Activated naive CD8-positive, alpha-beta T cell treated with anti-CD3 and anti-CD28 coated beads, Interleukin-2, amount 10 ng/mL, durations not matched to agents 7 days and 5 days (primary cell): ENCODE measurements around the gene ARHGAP26. TPM values are rescaled to one million over a fixed set of nuclear protein-coding genes. Genes with fewer than 3 reads are reported as not detected.
A peak's percentile ranks its signal among the peaks of the same experiment; 100 is the strongest.

Experiments used
- ATAC-seq: fragments of 150-1000 bp; cut with Tn5 transposase; one replicate; pipeline ENCODE4 v1.10.0; 2021; ENCODE audit warnings: low read depth, moderate library complexity
- POLR2A ChIA-PET: fragments of 350-600 bp; sonication (Branson Sonifier 250); formaldehyde crosslinking; loops from one replicate; lab custom pipeline; 2021; ENCODE audit warnings: antibody characterized with exemption; lab: Charles Lee
- DNase-seq: peaks from one replicate; pipeline ENCODE4 v3.0.0; 2021
- H3K27ac Mint-ChIP-seq: one replicate; pipeline ENCODE4 v1.8.0; 2022; ENCODE audit warnings: mild to moderate bottlenecking, mixed read lengths
- H3K27me3 Mint-ChIP-seq: one replicate; pipeline ENCODE4 v1.8.0; 2022; ENCODE audit warnings: mild to moderate bottlenecking, moderate library complexity, mixed read lengths
- H3K36me3 Mint-ChIP-seq: one replicate; pipeline ENCODE4 v1.8.0; 2021; ENCODE audit warnings: mild to moderate bottlenecking, mixed read lengths
- H3K4me1 Mint-ChIP-seq: one replicate; pipeline ENCODE4 v1.8.0; 2021; ENCODE audit warnings: mixed read lengths
- H3K4me3 Mint-ChIP-seq: one replicate; pipeline ENCODE4 v1.8.0; 2022; ENCODE audit warnings: mild to moderate bottlenecking, moderate library complexity, mixed read lengths
- H3K9me3 Mint-ChIP-seq: one replicate; pipeline ENCODE4 v1.8.0; 2021; ENCODE audit warnings: mixed read lengths
- total RNA-seq, 2 experiments: library from RNA; stranded (reverse); gene quantifications; one replicate each; pipeline ENCODE4 v1.2.3, GENCODE V29; 2021

Gene ARHGAP26
- total RNA-seq, 2 experiments from 2014 or later: 30.6 to 32.0 TPM

DNA sequence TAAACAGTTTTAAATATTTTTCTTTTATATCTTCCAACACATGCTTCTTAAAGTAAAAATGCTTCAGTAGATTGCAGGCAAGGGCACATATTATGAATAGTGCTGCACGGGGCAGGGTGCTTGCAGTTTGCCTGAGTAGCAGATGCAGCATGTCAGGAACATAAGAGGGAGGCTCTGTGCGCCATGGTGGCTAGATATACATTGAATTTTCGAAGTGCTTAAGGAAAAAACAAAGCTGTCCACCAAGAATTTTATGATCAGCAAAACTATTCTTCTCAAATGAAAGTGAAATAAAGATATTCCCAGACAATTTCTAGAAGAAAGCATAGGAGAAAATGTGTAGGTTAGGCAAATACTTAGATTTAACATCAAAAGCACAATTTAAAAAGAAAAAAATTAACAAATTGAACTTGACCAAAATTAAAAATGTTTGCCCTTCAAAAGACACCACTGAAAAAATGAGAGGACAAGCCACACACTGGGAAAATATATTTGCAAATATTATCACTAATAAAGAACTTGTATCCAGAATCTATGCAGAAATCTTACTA, 420.2 kb downstream of the ARHGAP26 start:
- H3K4me3 Mint-ChIP-seq: no peak overlapping the region
- no peak overlapping the region for H3K27ac Mint-ChIP-seq
- ATAC-seq (no peak), DNase-seq (no peak)
- POLR2A ChIA-PET: no interaction called here
- peaks cover 13% of the 10 kb centered on the region for H3K9me3 Mint-ChIP-seq
- H3K36me3 Mint-ChIP-seq: peaks cover 25% of the 10 kb centered on the region
- peaks cover 4% of the 10 kb centered on the region for H3K4me1 Mint-ChIP-seq
- no peaks in the 10 kb centered on the region for H3K27me3 Mint-ChIP-seq

DNA sequence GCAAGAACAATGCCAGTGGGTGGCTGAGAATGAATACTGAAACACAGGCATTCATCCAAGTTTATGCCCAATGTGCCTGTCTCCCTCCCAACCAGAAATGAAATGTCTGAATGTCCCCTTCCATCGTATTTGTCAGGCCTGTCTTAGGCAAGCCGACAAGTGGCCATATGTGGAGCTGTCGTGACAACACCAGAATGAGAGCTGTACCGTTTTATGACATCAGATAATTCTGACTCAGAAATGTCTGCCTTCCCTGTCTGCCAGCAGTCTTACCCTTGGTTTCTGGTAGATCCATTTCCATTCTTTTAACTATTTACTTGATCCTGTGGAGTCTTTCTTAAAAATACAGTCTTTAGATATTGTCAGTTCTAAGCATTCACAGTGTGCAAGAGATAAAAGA, 421.5 kb downstream of the ARHGAP26 start:
- ATAC-seq (no peak), DNase-seq (no peak)
- Mint-ChIP-seq H3K27ac (no peak overlapping the region), H3K4me3 (no peak overlapping the region), H3K4me1 (peaks cover under 1% of the 10 kb centered on the region), H3K9me3 (peaks cover 13% of the 10 kb centered on the region), H3K27me3 (no peaks in the 10 kb centered on the region), H3K36me3 (peaks cover 25% of the 10 kb centered on the region)
- POLR2A ChIA-PET: no interaction called here

DNA sequence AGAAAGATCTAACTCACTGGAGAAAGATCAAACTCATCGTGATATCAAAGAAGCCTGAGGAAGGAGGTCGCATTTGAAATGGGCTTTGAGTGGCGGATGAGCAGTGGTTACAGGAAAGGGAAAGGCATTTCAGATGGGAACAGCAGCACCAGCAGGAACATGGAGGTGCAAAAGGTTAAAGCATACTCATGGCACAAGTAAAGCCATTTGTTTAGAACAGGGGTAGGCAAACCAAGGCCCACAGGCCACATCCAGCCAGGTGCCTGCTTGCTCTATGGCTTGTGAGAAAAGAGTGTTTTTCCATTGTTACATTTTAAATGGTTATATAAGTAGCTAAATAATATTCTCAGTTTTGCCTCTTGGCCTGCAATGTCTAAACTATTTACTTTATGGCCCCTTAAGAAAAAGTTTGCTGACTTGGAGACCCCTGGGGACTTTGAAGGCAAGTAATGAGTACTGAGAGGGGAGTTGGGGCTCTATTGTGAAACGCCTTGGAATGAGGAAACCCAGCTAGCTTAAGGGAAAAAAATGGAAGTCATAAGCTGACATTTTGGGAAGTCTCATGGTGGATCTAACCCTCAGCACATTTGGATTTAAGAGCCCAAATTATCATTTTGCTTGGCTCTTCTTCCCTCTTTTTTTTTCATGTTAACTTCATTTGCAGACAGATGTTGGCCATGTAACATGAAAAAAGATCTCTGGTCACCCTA, 422.2 kb downstream of the ARHGAP26 start:
- H3K27ac Mint-ChIP-seq: no peak overlapping the region
- H3K36me3 Mint-ChIP-seq: peaks cover 25% of the 10 kb centered on the region
- no peak for ATAC-seq
- DNase-seq: no peak
- H3K9me3 Mint-ChIP-seq: peaks cover 14% of the 10 kb centered on the region
- H3K4me1 Mint-ChIP-seq: peaks cover under 1% of the 10 kb centered on the region
- no peaks in the 10 kb centered on the region for H3K27me3 Mint-ChIP-seq
- H3K4me3 Mint-ChIP-seq: no peak overlapping the region
- POLR2A ChIA-PET: no interaction called here

DNA sequence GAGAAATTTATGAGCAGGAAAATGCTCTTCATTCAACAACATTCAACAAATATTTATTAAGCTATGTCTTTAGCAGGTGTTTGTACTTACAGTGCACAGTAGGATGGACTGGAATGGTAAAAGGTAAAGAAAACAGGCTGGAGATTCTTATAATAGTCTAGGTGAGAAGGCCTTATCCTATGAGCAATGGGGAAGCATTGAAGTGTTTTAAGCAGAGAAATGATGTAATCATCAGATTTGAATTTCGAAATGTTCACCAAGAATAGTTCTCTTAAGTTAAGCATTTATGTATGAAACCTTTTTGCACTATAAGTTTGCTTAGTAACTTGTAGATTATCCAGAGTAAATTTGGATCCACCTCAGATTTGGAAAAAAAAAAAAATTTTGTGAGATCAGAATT, 424.0 kb downstream of the ARHGAP26 start:
- peaks cover 3% of the 10 kb centered on the region for H3K4me1 Mint-ChIP-seq
- POLR2A ChIA-PET: no interaction called here

DNA sequence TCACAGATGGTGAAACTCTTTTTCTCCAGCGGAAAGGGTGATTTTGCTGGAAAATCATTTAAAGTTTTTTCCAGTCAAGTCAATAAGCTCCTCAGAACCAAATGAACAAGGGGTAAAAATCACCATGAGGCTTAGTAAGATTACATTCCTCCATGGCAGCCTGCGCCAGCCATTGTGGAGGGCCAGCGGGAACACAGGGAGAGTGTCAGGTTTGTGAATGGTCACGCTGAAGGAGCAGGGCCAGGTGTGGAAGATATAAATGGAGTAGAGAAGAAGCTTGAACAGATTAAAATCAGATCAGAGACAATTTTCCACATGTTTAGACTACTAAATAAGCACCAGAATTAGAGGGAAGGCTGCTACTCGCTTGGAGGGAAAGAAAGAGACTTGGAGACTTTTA, 424.5 kb downstream of the ARHGAP26 start:
- POLR2A ChIA-PET: no interaction called here
- peaks cover 20% of the 10 kb centered on the region for H3K9me3 Mint-ChIP-seq
- ATAC-seq: no peak
- H3K27ac Mint-ChIP-seq: no peak overlapping the region
- no peaks in the 10 kb centered on the region for H3K27me3 Mint-ChIP-seq
- peaks cover 23% of the 10 kb centered on the region for H3K36me3 Mint-ChIP-seq
- DNase-seq: no peak
- H3K4me1 Mint-ChIP-seq: peaks cover 3% of the 10 kb centered on the region
- H3K4me3 Mint-ChIP-seq: no peak overlapping the region

More for the DNA sequence above, 424.0 kb downstream of the ARHGAP26 start:
- no peak for DNase-seq
- H3K36me3 Mint-ChIP-seq: peaks cover 23% of the 10 kb centered on the region
- no peak for ATAC-seq
- H3K4me3 Mint-ChIP-seq: no peak overlapping the region
- peaks cover 20% of the 10 kb centered on the region for H3K9me3 Mint-ChIP-seq
- H3K27me3 Mint-ChIP-seq: no peaks in the 10 kb centered on the region
- H3K27ac Mint-ChIP-seq: no peak overlapping the region

DNA sequence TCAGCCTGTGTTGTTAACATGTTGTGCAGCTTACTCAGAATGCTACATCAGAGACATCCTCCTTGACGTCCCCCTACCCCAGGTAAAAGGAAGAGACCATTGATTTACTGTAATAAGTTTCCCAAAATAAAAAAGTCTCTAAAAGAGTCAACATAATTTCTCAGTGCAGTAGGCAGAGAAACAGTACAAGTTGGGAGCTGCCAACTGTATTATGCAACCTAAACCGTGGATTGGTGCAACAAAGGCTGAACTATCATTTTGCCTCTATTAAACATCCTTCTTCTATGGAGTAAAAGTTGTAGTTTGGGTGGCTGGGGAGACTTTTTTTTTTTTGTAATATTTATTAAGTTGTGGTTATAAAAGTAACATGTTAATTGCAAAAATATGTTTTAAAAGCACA, 425.3 kb downstream of the ARHGAP26 start:
- H3K27me3 Mint-ChIP-seq: no peaks in the 10 kb centered on the region
- DNase-seq: no peak
- ATAC-seq: no peak
- H3K4me3 Mint-ChIP-seq: no peak overlapping the region
- H3K27ac Mint-ChIP-seq: no peak overlapping the region
- H3K36me3 Mint-ChIP-seq: peaks cover 22% of the 10 kb centered on the region
- H3K9me3 Mint-ChIP-seq: peaks cover 19% of the 10 kb centered on the region
- peaks cover 3% of the 10 kb centered on the region for H3K4me1 Mint-ChIP-seq
- POLR2A ChIA-PET: no interaction called here

DNA sequence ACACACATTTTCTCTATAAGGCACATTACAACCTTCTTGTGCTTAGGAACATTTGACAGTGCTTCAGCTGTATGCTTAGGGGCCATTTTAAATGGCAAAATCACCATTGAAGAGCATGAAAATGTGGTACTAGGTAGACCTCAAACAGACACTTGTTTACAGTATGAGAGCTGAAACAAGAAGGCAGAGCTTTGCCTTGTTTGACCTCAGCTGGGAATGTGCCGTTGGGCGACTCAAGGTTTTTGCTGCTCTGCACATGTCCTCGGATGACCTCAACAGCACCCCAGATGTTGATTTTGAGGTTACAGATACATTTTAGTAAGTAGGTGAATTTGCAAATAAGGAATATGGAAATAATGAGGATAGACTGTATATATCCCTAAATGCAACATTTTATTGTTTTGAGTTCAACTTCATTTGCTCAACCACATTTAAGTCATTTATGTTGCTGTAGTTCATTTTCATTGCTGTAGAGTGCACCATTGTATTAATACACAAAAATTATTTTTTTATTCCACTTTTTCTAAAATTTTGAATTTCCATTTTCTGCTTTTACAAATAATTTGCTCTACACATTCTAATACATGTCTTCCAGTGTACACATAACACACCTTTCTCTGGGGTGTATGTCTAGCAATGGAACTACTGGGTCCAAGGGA, 426.6 kb downstream of the ARHGAP26 start:
- DNase-seq (no peak), ATAC-seq (no peak)
- peaks cover 16% of the 10 kb centered on the region for H3K36me3 Mint-ChIP-seq
- POLR2A ChIA-PET: no interaction called here
- H3K4me3 Mint-ChIP-seq: no peak overlapping the region
- peaks cover 5% of the 10 kb centered on the region for H3K4me1 Mint-ChIP-seq
- H3K27ac Mint-ChIP-seq: no peak overlapping the region
- H3K27me3 Mint-ChIP-seq: no peaks in the 10 kb centered on the region
- H3K9me3 Mint-ChIP-seq: peaks cover 10% of the 10 kb centered on the region

DNA sequence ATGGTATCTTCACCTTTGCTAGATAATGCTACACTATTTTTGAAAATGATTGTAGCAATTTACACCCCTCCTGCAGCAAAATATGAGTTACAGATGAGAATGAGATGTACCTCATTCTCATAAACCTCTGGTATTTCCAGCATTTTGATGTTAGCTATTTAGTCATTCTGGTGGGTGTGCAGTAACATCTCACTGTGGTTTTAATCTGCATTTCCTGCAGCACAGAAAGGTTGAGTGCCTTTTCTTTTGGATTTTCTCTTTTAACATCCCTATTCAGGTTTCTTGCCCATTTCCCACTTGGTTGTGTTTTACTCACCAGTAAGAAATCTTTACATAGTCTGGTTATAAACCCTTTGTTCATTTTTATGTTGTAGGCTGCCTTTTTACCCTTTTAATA, 427.1 kb downstream of the ARHGAP26 start:
- Mint-ChIP-seq H3K27me3 (no peaks in the 10 kb centered on the region), H3K27ac (no peak overlapping the region), H3K4me1 (peaks cover 5% of the 10 kb centered on the region), H3K36me3 (peaks cover 15% of the 10 kb centered on the region), H3K9me3 (peaks cover 7% of the 10 kb centered on the region), H3K4me3 (no peak overlapping the region)
- POLR2A ChIA-PET: no interaction called here
- ATAC-seq (no peak), DNase-seq (no peak)

DNA sequence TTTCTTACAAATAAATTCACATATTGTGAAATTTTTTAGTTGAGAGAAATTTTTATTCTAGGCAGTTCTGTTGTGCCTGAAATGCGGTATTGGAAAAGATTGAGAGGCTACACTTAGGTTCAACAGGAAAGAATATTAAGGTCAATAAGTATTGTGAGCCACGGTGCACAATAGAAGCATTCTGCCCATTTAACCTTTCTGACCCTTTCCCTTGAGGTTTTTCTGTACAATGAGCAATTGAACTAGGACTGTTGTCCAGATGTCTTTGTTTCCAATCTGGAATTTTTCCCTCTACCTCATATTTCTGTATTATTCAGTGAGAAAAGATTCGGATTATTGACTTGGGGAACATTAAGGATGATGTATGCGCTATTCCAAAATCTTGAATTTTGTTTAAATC, 428.2 kb downstream of the ARHGAP26 start:
- H3K4me3 Mint-ChIP-seq: no peak overlapping the region
- ATAC-seq: no peak
- H3K36me3 Mint-ChIP-seq: peaks cover 15% of the 10 kb centered on the region
- no peak overlapping the region for H3K27ac Mint-ChIP-seq
- POLR2A ChIA-PET: no interaction called here
- H3K9me3 Mint-ChIP-seq: peaks cover 7% of the 10 kb centered on the region
- H3K4me1 Mint-ChIP-seq: peaks cover 5% of the 10 kb centered on the region
- DNase-seq: no peak
- no peaks in the 10 kb centered on the region for H3K27me3 Mint-ChIP-seq

DNA sequence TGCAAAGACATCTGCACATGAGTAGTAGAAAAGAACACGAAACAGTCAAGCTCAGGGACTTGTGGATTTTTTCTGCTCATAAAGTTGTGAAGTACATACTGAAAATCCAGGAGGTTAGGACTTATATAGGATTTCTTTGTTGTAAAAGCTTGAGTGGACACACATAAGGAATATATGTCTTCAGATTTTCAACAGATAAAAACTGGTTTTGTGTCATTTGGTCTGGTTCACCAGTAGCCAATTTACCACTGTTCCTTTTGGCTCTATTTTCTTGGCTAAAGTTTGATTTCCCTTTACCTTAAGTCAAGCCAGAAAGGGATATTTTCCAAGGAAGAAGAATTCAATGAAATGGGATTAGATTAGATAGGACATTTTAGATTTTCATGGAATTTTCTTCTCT, 429.0 kb downstream of the ARHGAP26 start:
- H3K4me3 Mint-ChIP-seq: no peak overlapping the region
- no peak for ATAC-seq
- H3K36me3 Mint-ChIP-seq: peaks cover 15% of the 10 kb centered on the region
- H3K27ac Mint-ChIP-seq: no peak overlapping the region
- peaks cover 5% of the 10 kb centered on the region for H3K4me1 Mint-ChIP-seq
- H3K27me3 Mint-ChIP-seq: no peaks in the 10 kb centered on the region
- POLR2A ChIA-PET: no interaction called here
- no peak for DNase-seq
- peaks cover 7% of the 10 kb centered on the region for H3K9me3 Mint-ChIP-seq

DNA sequence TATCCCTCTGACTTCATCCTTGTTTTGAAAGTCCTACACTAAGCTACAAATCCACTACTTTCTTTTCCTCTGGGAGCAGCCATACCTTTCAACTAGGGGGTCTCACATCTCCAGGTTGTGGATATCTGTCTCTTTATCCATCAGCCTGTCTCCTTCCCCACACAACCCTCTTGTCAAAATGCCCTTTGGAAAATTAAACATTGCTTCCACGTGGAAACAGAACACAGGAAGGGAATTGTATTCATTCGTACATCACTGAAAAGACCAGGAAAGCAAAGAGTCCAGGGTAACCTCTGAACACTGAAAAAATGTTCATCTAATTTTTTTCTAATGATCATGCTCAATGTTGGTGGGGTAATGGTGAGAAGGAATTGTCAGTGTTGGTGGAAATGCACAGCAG, 429.7 kb downstream of the ARHGAP26 start:
- ATAC-seq: no peak
- Mint-ChIP-seq H3K9me3 (peaks cover 7% of the 10 kb centered on the region), H3K27me3 (no peaks in the 10 kb centered on the region), H3K27ac (no peak overlapping the region), H3K36me3 (peaks cover 12% of the 10 kb centered on the region), H3K4me1 (peaks cover 5% of the 10 kb centered on the region), H3K4me3 (no peak overlapping the region)
- no peak for DNase-seq
- POLR2A ChIA-PET: no interaction called here

DNA sequence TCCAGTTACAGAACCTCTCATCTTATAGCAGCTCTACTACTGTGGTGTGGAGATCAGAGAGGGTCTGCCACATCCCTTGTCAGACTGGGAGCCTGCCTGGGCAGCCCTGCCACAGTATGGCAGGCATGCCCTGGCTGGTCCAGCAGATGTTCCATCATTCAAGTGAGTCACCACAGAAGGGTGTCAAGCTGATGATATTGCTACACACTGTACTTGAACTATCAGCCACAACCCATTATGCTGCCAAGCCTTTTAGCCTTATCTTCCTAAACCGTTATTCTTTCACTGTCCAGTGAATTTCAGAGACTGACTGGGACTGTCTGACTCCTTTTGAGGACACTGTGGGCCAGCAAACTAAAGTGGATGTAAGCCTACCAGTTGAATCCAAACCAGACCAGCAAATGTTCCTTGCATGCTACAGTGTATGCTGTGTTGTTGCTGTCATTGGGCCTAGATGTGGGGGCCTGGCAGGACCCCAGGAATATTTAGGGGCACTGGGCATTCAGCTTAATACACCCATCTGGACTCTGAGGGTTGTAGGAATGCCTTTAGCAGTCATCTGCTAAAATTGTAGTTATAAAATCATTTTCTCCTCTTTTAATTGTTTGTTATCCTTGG, 430.7 kb downstream of the ARHGAP26 start:
- peaks cover 5% of the 10 kb centered on the region for H3K4me1 Mint-ChIP-seq
- no peaks in the 10 kb centered on the region for H3K27me3 Mint-ChIP-seq
- POLR2A ChIA-PET: no interaction called here
- no peak for DNase-seq
- H3K27ac Mint-ChIP-seq: no peak overlapping the region
- H3K9me3 Mint-ChIP-seq: peaks cover 7% of the 10 kb centered on the region
- H3K36me3 Mint-ChIP-seq: peaks cover 12% of the 10 kb centered on the region
- ATAC-seq: peak; percentile 50
- no peak overlapping the region for H3K4me3 Mint-ChIP-seq

DNA sequence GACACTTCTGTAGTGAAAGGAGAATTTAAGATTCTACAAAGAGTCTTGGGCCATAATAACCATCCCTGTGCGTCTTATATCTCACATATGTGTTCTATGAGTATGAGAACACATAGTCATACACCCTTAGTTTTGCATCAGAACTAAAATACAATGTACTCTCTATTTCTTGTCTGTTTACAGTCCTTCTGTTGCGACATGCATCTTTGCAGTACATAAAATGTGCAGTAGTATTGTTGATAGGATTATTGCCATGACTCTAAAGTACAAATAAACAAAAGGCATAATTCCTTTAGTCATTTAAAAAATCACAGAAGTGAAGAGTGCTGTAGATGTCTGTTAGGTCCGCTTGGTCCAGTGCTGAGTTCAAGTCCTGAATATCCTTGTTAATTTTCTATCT, 431.4 kb downstream of the ARHGAP26 start:
- POLR2A ChIA-PET: no interaction called here
- Mint-ChIP-seq H3K27ac (no peak overlapping the region), H3K27me3 (no peaks in the 10 kb centered on the region), H3K4me1 (peaks cover 5% of the 10 kb centered on the region), H3K9me3 (peaks cover 7% of the 10 kb centered on the region), H3K4me3 (no peak overlapping the region), H3K36me3 (peaks cover 12% of the 10 kb centered on the region)
- ATAC-seq: no peak
- DNase-seq: no peak
